CD4-positive, alpha-beta T cell treated with Interleukin-4 for 4 hours (primary cell): Measurements from ENCODE around the gene MYBPHL.
"Not testable (repeated sequence)": the region's sequence is repeated elsewhere in the genome, so short reads cannot be mapped to it uniquely, and the experiment has no call there.

Experiments
- DNase-seq: peaks from one replicate; pipeline ENCODE4 v3.0.0-alpha.2; 2020

The MYBPHL gene, protein sequence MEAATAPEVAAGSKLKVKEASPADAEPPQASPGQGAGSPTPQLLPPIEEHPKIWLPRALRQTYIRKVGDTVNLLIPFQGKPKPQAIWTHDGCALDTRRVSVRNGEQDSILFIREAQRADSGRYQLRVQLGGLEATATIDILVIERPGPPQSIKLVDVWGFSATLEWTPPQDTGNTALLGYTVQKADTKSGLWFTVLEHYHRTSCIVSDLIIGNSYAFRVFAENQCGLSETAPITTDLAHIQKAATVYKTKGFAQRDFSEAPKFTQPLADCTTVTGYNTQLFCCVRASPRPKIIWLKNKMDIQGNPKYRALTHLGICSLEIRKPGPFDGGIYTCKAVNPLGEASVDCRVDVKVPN

DNA sequence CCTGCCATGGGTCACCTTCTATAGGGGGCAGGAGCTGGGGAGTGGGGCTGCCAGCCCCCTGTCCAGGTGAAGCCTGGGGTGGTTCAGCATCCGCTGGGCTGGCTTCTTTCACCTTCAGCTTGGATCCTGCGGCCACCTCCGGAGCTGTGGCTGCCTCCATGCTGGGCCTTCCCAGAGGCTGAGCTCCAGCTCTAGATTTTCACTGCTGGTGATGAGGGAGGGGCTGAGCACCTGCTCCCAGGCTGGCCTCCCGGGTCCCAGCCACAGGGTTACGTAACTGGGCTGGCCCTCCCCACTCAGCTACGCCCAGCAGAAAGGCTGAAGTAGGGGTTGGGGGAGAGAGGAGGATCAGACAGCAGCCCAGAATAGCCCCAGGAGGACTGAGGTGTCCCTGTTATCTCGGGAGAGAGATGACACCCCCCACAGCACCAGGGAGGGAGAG lies at the start of gene MYBPHL:
Gene MYBPHL (minus strand): TSS at position 180 of the 442 bp plus-strand sequence. CDS start 20 bp downstream, at position 160.
- no peak for DNase-seq

DNA sequence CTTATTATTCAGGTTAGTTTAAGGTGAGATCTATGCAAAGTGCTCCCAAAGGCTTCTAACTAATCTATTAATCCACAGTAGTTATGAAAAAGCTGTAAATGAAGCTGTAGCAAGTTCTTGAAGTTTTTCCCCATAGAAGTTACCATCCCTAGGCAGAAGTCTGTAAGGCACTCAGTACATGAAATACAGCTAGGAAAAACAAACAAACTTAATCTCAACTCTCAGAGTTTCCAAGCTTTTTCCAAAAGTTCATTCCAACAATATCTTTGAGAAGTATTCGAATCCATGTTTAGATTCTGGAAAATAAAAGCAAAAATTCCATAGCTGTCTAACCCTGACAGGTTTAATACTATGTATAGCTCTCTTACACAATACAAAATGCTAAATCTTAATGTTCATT lies 49.7 kb upstream of the MYBPHL start:
- DNase-seq, result no peak

DNA sequence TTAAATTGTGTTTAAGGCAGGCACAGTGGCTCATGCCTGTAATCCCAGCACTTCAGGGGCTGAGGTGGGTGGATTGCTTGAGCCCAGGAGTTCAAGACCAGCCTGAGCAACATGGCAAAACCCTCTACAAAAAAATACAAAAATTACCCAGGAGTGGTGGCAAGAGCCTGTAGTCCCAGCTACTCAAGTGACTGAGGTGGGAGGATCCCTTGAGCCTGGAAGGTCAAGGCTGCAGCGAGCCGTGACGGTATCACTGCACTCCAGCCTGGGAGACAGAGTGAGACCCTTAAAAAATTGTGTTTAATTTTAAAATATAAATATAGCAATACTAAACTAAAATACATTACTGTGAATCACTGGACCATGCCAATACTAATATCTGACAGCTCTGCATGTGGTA lies 48.1 kb upstream of the MYBPHL start:
- no peak for DNase-seq

DNA sequence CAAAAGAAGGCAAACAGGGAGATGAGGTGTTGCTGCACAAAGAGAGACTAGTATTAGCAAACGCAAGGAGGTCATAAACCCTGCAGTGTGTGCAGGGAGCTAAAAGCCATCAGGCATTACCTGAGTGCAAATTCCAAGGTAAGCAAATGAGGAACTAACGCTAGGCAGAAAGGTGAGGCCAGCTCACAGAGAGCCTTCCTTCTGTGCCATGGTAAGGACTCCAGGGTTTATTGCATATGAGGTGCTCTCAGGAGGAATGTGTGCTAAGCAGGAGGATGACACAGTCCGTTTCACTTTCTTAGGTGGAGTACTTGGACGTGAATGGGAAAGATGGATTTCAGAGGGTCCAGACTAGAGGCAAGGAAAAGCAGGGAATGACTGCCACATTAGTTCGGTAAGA lies 44.6 kb upstream of the MYBPHL start:
- no peak for DNase-seq

DNA sequence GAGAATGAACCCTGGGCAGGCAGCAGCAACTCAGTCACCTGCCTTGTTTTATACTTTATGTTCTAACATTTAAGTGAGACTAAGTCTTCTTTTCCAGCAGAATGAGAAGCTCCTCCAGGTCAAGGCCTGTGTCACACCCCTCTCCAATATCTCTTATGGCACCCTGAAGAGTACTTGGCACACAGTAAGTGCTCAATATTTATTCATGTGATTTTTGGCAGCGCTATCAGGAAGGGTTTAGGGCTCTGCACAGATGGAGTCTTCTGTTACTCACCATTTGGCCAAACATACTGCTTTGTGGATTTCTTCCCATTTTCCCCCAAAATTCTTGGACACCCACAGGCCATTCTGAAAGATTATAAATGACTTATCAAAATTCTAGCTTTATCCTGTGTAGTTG lies 43.8 kb upstream of the MYBPHL start:
- no peak for DNase-seq

DNA sequence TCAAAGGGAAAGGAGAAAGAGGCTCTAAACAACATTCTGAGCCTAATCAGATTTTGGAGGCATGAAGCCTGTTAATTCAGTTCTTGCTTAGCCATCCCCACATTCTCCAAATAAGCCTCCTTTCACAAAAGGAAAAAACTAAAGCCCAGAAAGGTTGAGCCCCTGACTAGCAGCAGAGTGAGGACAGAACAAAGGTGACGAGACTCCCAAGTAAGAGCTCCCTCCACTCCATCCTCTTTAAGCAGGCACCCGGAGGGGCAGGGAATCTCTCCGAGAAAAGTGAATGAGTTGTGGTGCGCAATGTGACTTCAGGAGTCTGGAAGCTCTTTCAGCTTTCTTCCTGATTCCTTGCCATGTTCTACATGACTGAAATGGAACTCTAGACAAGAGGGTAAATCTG lies 43.4 kb upstream of the MYBPHL start:
- DNase-seq, result no peak

DNA sequence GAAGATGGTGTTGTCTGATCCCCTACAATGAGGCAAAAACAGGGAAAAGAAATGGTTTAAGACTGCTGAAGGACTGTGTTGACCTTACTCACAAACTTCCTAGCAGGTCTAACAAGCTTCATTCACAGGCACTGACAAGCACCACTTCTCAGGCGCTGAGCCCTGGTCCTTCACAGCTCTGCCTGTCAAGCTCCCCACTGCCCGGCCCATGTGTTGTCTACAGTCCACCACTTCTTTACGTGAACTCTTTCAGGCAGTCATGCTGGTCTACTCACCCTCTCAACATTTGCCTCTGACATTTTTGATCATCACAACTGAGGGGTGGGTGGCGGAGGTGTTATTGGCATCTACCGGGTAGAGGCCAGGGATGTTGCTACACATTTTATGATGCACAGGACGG lies 40.7 kb upstream of the MYBPHL start:
- no peak for DNase-seq

DNA sequence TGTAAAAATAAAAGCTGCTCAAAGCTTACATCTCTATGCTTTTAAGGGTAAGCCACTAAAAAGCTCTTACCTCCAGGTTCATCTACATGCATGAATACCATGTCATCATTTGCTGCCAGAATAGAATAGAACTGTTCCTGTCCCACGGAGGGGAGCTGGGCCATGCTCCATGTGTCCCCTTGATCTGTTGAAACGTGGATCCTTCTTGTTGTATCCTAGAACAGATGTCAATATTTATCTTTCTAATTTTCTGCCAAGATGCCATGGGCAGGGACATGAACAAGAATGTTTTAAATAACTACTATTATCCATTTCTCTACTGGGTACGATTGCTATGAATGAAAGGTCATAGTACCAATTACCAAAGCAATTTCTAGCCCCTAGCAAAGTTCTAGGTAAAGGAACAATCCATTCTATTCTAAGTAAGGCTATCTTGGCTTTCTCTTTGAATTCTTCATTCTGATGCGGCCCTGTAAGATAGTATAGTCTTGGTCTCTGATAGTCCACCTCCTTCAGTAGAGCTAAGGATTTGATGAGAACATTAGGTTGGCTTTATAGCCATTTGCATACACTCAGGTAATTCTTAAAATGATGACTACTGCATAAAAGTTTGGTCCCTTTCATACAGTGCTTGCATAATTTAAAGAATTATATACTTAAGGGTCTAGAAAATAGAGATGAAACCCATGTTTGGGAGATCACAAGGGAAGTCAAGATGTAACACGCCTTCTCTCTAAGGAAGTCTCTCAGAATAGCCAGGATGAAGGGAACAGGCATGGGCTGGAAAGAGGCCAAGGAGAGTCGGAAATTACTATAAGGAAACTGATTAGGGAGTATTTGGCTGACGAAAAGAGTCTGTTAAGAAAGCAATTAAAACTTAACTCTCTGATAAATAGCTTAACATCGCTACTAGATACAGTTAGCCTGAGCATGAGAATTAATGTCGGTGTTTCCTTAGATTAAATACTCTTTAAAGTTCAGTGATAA lies 35.4 kb upstream of the MYBPHL start:
- DNase-seq, result no peak

DNA sequence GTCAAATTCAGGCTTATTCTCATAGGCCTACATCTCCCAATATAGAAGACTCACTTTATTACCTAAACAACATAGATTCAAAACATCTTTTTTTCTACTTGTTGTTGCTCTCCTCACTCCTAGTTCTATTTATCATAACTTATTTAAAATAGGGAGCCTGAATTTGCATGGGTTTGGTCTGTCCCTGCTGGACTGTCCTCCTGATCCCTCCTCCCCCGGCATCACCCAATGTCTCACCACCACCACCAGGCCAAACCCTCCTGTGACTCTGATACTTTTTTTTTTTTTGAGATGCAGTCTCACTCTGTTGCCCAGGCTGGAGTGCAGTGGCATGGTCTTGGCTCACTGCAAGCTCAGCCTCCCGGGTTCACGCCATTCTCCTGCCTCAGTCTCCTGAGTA lies 31.8 kb upstream of the MYBPHL start:
- no peak for DNase-seq

DNA sequence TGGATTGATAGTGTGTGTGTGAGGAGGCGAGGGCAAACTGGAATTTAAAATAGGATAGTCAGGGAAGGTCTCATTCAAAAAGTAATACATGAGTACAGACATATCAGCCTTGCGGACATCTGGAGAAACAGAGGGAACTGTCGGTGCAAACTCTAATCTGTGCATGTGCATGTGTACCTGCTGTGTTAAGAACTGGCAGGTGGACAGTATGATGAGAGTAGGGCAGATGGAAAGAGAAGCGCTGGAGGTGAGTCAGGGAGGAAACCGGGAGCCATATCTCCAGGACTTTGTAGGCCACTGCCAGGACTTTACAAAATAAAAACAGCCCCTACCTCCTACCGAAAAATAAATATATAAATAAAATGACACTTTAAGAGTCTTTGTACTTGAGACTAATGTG lies 31.3 kb upstream of the MYBPHL start:
- no peak for DNase-seq

DNA sequence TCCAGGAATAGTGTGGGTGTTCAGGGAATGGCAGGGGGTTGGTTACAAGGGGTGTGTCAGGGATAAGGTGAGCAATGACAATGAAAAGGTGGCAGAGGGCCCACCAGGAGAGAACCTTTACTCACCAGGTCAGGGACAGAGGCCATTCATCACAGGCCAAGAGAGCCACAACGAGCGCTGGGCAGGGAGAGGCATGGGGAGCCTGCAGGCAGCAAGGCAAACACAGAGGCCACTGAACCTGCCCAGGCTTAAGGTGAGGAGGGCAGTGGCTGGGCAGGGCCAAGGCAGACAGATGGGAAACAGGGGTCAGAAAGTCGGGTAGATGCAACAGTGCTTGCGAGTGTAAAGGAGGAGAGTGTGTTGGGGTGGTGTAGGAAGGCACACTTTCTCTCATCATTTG lies 28.3 kb upstream of the MYBPHL start:
- no peak for DNase-seq

DNA sequence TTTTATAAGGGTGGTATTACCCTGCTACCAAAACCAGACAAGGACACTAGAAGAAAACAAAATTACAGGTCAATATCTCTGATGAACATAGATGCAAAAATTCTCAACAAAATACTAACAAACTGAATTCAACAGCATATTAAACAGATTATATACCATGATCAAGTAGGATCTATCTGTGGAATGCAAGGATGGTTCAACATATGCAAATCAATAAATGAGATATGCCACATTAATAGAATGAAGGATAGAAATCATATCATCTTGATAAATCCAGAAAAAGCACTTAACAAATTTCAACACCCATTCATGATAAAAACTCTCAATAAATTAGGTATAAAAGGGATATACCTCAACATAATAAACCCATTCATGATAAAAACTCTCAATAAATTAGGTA lies 24.3 kb upstream of the MYBPHL start:
- no peak for DNase-seq

DNA sequence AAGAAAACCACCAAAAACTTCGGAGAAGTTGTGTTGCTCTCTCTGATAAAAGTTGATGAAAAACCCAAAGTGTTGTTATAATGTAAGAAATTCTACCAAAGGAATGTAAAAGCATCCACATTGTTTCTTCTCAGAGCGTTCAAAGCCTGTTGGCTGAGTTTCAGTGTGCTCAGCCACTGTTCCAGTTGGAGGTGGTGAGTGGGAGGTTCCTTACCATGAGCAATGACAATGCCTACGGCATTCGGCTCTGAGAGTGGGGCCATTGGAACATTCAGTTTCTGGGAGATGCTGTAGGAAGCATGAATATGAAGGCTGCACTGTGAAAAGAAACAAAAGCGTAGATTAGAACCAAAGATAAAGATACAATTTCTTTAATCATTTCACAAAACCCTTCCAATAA lies 20.5 kb upstream of the MYBPHL start:
- DNase-seq, result no peak

DNA sequence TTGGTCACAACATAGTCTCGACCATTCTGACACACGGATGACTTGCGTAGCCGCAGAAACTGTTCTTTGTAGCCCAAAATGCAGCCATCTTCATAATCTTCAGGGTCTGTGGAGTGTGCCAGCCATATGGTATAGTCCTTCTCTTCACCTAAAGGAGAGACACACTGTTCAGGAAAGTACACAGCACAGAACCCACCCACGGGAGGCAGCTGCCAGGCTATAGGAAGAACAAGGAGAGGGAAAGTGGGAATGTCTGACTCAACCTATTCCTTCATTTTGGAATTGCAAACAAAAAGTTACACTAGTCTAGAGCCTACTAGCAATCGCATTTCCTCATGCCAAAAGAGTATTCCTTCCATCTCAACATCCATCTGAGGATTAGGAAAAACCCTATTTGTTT lies 16.2 kb upstream of the MYBPHL start:
- no peak for DNase-seq

DNA sequence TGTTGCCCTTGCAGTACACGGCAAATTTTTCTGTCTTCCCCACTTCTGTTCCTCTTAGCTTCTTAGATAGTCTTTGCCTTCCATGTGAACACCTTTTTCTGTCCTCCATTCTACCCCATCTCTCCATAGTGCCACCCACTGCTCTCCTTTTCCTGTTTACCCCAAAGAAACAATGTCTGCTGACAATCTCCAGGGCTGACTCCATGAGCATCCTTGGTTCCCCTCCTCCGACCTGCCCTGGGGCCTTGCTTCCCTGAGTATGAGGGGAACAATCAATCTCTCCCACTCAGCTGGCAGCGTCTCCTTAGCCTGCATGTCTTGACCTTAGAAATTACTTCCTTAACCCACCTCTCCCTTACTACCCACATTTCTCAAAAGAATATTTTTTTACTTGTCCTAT lies 12.3 kb upstream of the MYBPHL start:
- no peak for DNase-seq

DNA sequence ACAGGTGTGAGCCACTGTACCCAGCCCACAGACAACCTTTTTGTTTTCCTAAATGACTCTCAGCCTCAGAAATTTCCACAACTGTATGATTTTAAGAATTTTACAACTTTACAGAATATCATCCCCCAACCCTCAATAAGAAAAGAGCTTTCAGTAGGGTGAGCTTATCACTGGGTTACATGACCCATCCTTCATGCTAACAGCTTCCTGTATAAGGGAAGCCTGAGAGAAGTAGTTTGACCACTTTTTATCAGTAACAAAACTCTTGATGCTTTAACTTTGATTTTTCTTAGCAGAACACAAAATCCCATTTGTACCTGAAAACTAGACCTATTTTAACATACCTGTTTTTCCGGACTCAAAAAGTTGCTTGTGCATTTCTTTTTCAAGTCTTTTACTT lies 9.7 kb upstream of the MYBPHL start:
- no peak for DNase-seq

DNA sequence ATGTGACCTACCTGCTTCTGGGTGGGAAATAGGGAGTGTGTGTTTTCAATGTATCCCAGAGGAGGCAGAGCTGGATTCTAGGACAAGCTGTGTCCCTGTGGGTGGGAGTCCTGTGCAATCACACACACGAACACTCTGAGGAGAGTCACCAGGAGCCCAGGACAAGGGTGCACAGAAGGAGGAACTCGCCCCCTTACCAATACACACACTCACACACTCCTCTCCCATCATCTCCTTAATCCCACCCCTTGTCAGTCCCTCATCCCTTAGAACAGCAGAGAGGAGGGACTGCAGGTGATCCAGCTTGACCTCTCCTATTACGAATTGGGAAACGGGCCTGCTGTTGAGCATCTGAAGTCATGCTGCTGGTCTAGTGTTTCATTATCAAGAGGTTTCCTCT lies 8.5 kb upstream of the MYBPHL start:
- no peak for DNase-seq

DNA sequence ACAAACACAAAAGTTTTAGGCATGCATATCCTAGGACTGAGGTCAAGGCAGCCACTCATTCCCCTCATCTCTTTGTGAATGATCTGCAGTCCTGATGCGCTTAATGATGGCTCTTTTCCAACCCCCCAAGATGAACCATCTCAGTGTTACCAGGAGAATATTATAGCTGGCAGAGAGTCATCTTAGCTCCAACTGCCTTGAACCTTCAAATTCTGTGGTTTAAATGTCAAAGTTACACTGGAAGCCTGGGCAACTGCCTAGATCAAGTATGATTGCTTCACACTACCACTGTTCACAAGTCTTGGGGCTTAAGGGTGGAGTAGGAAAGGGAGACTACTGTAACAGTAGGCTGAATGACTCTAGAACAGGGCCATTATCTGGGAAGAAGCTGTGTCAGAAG lies 8.0 kb upstream of the MYBPHL start:
- no peak for DNase-seq

DNA sequence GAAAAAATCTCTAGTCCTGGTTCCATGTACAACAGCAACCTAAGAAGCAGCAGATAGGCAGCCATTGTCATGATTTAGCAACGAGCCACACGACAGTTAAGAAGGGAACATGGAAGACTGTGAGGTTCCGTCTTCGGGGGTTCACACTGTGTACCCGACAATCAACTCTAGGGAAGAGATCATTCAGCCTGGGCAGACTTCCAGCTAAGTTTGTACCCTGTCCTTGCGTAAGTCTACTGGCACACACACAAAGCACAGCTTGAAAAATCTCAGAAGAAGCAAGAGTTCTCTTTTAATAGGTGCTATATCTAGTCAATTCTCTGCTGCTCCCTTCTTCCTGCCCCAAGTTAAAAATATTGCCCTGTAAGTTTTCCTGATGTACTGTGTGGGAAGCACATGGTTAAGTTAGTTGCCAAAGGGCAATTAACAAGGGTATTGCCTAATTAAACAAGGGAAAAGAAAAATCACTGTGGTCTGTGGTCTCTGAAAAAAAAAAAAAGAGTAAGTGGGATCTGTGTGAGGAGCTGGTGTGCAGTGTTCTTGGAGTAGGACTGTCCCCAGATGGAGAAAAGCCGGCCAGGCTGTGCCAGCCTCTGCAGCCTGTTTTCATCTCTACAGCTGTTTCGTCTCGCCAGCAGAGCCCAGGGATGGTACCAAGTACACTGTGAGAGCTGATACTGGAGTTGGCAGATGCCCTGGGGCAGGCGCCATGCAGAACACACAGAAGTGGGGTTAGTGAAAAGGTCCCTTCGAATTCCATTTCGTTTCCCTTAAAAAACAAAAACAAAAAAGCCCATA lies 6.4 kb upstream of the MYBPHL start:
- no peak for DNase-seq

DNA sequence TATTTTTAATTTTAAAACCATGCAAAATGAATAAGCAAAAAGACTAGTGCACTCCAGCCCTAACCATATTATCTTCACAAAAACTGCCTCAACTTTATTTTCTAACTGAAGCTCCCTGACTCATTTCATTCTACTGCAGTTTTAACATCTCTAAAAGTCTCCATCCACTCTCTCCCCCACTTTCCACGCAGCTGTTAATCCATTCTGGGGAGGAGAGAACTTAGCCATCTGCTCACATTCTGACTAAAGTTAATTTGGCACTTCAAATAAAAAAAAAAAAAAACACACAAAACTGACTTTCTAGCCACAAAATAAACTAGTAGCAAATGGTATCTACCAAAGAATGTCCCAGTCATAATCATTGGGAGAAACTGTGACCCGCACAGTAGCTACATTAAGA lies 5.4 kb upstream of the MYBPHL start:
- DNase-seq, result no peak

DNA sequence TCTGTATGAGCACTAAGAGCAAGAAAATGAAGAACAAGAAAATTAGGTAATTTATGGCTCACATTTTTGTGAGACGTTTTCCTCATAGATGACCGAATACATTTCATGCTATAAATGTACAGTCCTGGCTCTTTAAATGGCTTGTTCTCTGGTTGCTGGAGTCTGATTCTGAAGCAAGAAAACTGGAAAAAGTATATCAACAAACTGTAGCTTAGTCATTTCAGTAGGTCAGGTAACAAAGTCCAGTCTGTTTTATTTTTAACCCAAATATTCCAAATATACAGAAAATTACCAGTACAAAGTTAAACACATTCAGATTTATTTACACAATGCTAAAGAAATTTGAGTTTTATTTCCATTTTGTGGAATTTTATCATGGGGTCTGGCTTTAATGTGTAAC lies 2.5 kb upstream of the MYBPHL start:
- no peak for DNase-seq

DNA sequence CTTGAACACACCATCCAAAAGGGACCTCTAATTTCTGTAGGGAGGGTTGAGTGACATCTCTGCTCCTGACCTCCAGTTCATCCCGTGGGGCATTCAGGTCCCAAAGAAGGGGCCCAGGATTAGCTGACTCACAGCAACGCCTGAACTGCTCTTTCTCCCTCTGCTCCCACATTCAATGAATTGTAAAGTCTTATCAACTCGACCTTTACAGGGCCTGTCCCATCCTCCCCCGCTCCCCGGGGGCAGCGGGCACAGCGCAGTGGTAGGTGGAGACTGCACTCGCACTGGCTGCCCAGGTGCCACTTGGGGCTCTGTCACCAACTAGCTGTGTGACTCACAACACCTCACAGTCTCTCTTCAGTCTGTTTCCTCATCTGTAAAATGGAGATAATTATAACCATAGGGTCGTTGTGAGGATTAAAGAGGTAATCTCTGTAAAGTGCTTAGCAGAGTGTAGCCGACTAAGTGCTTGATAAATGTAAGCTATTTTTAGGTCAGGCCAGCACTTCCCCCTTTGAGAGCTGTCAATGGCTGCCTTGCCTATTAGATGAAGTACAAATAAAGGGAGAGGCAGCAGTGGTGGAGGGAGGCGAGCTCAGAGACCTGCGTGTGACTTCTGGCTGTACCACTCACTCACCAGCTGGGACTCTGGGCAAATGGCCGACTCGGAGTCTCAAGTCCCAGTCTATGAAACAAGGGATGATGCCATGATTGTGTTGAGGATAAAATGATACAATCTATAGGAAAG lies 637 bp upstream of the MYBPHL start:
- DNase-seq, result no peak

DNA sequence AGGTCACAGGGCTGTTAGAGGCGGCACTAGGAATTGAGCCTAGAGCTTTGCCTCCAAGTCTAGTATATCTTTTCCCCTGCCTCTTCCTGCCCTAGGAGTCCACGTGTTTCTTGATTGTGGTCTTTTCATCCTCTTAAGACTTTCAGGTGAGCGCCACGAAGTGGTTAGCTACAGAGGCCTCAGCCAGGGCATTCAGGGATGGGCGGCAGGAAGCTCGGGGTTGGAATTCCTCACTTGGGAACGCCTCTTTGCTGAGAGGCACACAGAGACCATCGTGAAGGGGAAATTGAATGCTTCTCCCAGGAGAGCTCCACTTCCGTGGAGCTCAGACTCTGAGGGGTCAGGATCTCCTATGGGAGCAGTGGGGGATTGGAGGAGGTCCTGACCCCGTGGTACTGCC lies 820 bp downstream of the MYBPHL start:
- not testable (repeated sequence) for DNase-seq
